HG02970 (cell line): ENCODE data around the gene NLRC3.

Experiments
- ATAC-seq: cut with Tn5 transposase; IDR thresholded peaks from one replicate; pipeline ENCODE4 v1.9.1; 2021; ENCODE audit warnings: mild to moderate bottlenecking, moderate library complexity, moderate number of reproducible peaks; ENCODE audit not compliant: unreplicated experiment, low FRiP score

NLRC3 gene

GRCh38 chr16:3490911-3491629, 86.1 kb downstream of the NLRC3 start:
- ATAC-seq = no peak
